NCI-H146 (cell line): ENCODE measurements around the gene SLC16A12.

Experiments used
- DNase-seq: peaks from one replicate; lab custom pipeline; 2025; lab: John Stamatoyannopoulos, UW

SLC16A12 gene, protein sequence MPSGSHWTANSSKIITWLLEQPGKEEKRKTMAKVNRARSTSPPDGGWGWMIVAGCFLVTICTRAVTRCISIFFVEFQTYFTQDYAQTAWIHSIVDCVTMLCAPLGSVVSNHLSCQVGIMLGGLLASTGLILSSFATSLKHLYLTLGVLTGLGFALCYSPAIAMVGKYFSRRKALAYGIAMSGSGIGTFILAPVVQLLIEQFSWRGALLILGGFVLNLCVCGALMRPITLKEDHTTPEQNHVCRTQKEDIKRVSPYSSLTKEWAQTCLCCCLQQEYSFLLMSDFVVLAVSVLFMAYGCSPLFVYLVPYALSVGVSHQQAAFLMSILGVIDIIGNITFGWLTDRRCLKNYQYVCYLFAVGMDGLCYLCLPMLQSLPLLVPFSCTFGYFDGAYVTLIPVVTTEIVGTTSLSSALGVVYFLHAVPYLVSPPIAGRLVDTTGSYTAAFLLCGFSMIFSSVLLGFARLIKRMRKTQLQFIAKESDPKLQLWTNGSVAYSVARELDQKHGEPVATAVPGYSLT

DNA sequence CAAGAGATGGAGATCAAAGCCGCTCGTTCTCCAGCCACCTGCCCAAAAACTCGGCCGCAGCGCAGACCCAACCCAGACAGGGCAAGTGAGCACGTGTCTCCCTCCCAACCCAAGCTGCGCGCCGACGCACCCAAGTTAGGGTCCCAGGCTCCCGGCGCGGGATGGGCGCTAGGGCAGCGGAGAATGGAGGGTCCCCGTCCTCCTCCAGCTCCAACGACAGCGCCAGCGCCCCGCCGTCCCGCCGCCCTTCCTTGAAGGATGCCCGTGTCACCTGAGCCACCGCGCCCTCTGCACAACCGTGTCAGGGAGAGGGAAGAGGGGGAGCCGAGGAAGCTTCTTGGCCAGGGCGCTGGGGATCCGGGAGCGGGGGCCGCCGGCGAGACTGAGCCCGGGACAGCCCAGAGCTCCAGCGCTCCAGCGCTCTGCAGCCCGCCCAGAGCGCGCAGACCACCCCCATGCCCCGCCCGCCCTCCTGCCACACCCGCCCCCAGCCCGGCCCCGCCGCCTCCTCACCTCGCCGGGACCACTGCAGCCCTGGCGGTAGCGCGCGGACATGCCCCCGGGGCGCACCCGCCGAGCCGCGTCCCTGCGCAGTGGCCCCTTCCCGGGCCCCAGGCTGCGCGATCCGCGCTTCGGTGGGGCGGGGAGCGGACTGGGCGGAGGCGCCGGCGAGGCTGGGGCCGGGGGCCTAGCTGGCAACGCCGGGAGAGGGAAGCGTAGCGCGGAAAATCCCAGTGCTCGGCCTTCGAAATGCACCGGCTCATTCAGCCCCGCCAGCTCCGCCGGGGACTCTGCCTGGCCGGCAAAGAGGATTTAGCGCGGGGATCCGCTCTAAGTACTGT is at the start of gene SLC16A12:
TSS of gene SLC16A12 (minus strand) at position 424 of the 842 bp plus-strand sequence. CDS start 73,016 bp downstream, outside the sequence.
- DNase-seq = peak; percentile 61

GRCh38 chr10:89582022-89582421 is 46.6 kb upstream of the SLC16A12 start:
- DNase-seq = no peak

DNA sequence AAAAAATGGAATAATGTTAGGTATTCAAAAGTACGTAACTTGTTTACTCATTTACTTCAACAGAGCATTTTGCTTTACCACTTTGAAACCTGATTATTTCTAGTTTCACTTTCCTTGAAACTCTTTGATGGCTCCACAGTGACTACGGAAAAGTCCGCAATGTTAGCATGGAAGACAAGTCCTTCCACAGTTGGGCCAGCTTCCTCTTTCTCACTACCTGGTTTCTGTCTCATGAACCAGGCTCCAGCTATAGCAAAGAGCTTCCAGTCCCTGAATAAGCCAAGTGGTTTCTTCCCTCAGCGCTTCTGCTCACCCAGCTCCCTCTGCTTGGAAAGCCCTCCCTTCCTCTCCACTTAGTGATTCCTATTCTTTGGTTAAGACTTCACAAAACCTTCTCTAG is 44.8 kb upstream of the SLC16A12 start:
- no peak for DNase-seq

GRCh38 chr10:89576696-89577095 is 41.3 kb upstream of the SLC16A12 start:
- no peak for DNase-seq

DNA sequence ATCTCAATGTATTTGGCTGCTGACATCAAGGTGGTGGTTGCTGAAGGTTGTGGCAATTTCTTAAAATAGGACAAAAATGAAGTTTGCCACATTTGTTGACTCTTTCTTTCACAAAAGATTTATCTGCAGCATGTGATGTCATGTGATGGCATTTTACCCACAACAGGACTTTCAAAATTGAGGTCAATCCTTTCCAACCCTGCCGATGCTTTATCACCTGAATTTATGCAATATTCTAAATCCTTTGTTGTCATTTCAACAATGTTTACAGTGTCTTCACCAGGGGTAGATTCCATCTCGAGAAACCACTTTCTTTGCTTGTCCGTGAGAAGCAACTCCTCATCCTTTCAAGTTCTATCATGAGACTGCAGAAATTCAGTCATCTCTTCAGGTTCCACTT is 40.6 kb upstream of the SLC16A12 start:
- DNase-seq = no peak

- no peak for DNase-seq
These were observed 39.6 kb upstream of the SLC16A12 start for GRCh38 chr10:89575031-89575430.

DNA sequence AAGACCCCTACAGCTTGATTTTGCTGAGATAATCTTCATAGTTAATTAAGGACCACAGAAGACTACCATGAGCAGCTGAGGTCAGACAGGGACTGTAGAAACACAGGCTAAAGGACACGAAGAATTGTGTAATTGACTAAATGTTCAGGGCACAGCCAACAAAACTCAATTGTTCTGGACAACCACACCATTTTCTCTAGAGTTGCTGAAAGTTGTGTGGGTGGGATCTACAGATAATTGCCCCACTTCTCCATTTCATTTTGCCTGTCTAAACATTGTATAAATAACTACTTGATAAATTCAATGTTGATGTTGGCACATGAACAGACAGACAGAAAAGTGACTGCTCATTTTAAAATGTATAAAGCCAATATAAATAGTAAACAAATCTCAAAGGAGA is 39.0 kb upstream of the SLC16A12 start:
- DNase-seq = no peak

DNA sequence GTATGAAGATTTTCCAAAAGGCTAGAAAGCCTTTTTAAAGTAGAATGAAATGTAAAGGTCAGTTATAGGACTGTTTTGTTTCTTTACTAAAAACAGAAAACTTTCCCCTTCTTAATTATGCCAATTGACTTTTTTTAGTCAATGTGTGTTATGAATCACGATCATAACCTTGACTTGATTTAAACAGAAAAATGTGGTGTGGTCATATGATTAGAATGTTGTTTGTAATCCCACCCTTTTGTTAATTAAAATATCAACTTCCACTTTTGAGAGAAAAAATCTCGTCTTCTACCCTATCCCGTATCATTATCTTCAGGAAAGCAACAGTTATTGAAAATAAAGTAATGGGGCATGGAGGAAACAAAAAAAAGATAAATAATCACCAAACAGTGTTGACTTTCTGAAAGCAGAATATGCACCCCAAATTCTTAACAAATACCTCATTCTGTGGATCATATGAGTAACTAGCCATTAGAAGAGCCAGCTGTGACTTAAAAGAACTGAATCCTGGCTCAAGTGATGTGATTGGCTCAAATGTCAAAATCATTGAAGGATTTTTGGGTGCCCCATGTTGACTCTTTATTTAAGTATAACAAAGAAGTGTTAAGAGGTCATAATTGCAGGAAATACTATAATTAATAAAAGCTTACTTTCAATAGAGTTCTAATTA is 32.3 kb upstream of the SLC16A12 start:
- no peak for DNase-seq

GRCh38 chr10:89566992-89567391 is 31.6 kb upstream of the SLC16A12 start:
- DNase-seq = no peak

GRCh38 chr10:89566095-89566950 is 30.9 kb upstream of the SLC16A12 start:
- no peak for DNase-seq

- DNase-seq = no peak
These were observed 29.8 kb upstream of the SLC16A12 start for GRCh38 chr10:89565180-89565579.

GRCh38 chr10:89563861-89564478 is 28.6 kb upstream of the SLC16A12 start:
- peak; percentile 46 for DNase-seq

GRCh38 chr10:89563311-89563710 is 27.9 kb upstream of the SLC16A12 start:
- DNase-seq = no peak

- no peak for DNase-seq
These were observed 21.2 kb upstream of the SLC16A12 start for GRCh38 chr10:89556600-89556999.

DNA sequence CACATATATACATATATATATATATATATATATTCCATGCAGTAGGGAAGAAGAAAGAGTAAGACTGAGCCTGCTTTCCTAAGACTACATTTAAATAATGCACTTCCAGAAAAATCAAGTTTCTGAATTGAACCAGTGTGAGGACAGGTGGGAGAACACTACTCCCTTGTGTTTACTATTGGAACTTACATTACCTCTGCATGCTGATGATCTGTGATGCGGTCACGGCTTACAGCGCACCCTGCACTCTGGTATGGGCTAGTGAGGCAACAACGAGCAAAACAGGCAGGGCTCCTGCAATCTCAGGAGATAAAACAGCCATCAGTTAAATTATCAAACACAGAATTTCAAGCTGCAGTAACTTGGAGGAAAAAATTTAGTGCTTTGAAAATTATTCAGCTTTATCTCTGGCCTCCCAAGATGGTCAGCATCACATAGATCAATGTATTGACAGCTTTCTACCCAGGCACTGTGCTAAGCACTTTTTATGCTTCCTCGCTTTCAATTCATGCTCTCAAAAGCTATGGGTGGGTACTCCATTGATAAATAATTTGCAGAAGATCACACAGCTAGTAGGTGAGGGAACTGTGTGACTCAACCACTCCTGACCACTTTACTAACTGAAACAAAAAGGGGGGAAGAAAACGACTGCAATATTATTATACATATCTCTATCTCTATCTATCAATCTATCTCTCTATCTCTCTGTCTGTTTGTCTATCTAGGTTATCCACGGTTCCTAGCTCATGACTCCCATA is 20.5 kb upstream of the SLC16A12 start:
- no peak for DNase-seq

- DNase-seq = no peak
These were observed 19.0 kb upstream of the SLC16A12 start for GRCh38 chr10:89554433-89554832.

GRCh38 chr10:89553064-89553734 is 17.8 kb upstream of the SLC16A12 start:
- no peak for DNase-seq

GRCh38 chr10:89552213-89552612 is 16.8 kb upstream of the SLC16A12 start:
- no peak for DNase-seq

DNA sequence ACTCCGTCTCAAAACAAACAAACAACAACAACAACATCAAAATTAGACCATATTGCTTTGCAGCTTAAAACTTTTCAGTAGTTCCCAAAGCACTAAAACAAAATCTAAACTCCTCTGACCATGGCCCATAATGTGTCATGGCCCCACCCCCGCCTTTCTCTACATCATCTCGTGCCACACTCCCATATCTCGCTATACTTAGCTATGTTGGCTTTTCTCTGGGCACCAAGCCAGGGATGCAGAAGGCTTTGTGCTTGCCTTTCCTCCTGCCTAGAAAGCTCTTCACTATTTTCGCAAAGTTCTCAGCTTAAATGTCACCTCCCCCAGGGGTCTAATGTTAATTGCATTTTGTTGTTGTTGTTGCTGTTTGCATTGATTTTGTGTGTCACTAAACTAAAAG is 15.1 kb upstream of the SLC16A12 start:
- DNase-seq = no peak

DNA sequence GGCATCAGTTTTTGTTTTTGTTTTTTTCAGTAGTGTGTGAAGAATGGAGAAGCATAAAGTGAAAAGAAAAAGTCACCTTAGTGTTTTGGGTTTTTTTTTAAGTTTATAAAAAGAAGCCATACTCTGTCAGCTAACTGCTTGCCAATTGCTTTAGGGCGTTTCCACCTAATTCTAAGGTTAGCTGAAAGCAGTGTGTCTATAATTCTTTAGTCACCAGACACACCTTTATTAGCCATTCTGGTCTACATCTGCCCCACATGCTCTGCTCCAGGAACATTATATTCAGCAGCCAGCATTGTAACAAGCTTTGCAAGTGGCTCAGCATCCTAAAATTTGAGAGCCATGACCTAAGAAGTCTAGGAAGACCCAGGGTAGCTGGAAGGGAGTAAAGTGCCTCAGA is 14.1 kb upstream of the SLC16A12 start:
- peak; percentile 16 for DNase-seq
